Activated B cell treated with CpG ODN at 0.5 μM for 24 hours (primary cell): Measurements from ENCODE around the gene SETX. TPM values are rescaled to one million over a fixed set of nuclear protein-coding genes. Genes with fewer than 3 reads are reported as not detected.
A peak's percentile ranks its signal among the peaks of the same experiment; 100 is the strongest.

ENCODE experiments used
- ATAC-seq: fragments of 200-7000 bp; cut with Tn5 transposase; one replicate; pipeline ENCODE4 v1.10.0; 2021; ENCODE audit warnings: low read depth, mild to moderate bottlenecking, moderate library complexity
- CTCF ChIA-PET: fragments of 350-600 bp; sonication (Branson Sonifier 250); formaldehyde crosslinking; loops from one replicate; lab custom pipeline; 2021; ENCODE audit warnings: antibody characterized with exemption; lab: Charles Lee
- POLR2A ChIA-PET: fragments of 350-600 bp; sonication (Branson Sonifier 250); formaldehyde crosslinking; loops from one replicate; lab custom pipeline; 2021; ENCODE audit warnings: antibody characterized with exemption; lab: Charles Lee
- DNase-seq: peaks from one replicate; pipeline ENCODE4 v3.0.0; 2022
- H3K27ac Mint-ChIP-seq: one replicate; pipeline ENCODE4 v1.8.0; 2020; ENCODE audit warnings: mixed read lengths
- H3K27me3 Mint-ChIP-seq: one replicate; pipeline ENCODE4 v1.8.0; 2021; ENCODE audit warnings: mixed read lengths
- H3K36me3 Mint-ChIP-seq: one replicate; pipeline ENCODE4 v1.8.0; 2021; ENCODE audit warnings: low read depth, mixed read lengths
- H3K4me1 Mint-ChIP-seq: one replicate; pipeline ENCODE4 v1.8.0; 2021; ENCODE audit warnings: mixed read lengths
- H3K4me3 Mint-ChIP-seq: one replicate; pipeline ENCODE4 v1.8.0; 2020; ENCODE audit warnings: mild to moderate bottlenecking, mixed read lengths
- H3K9me3 Mint-ChIP-seq: one replicate; pipeline ENCODE4 v1.8.0; 2020; ENCODE audit warnings: mixed read lengths
- CTCF ChIP-seq: fragments of 200-600 bp; IDR thresholded peaks from one replicate; pipeline ENCODE4 v1.8.0; 2022; ENCODE audit warnings: antibody characterized with exemption, mild to moderate bottlenecking
- intact Hi-C: fragments of 100-400 bp; cut with micrococcal nuclease; formaldehyde crosslinking; loops from one replicate; pipeline ENCODE4 v1.15.1; 2024
- total RNA-seq: library from RNA; stranded (reverse); gene quantifications from 2 replicates; pipeline ENCODE4 v1.2.3, GENCODE V29; 2022

SETX gene
- total RNA-seq, 1 donor from 2014 or later: 109 TPM

- CTCF ChIA-PET: interaction anchor here (1.1 to 2.3 kb wide), 2 partner anchors 10 to 11 kb away, joined by 3 to 11 read pairs; no protein-coding TSS in a partner anchor
- no peak for DNase-seq
- POLR2A ChIA-PET: interaction anchor here (0.6 to 5.1 kb wide), 5 partner anchors 10 to 1117 kb away, joined by 3 to 93 read pairs (median 8); partner anchors contain the start of gene SETX
- no peak for ATAC-seq
- Mint-ChIP-seq H3K4me1 (peaks cover 42% of the 10 kb centered on the region), H3K9me3 (no peaks in the 10 kb centered on the region), H3K27ac (peak overlapping the region; percentile 94), H3K27me3 (no peaks in the 10 kb centered on the region), H3K4me3 (peak overlapping the region; percentile 61), H3K36me3 (peaks cover 6% of the 10 kb centered on the region)
- intact Hi-C loops: loop anchor here (1.0 kb wide), 2 partner anchors 10 to 17 kb away; no protein-coding TSS in a partner anchor
- no peak for TF ChIP-seq CTCF
These were observed 17.6 kb upstream of the SETX start for GRCh38 chr9:132372177-132373095.

GRCh38 chr9:132370592-132370991 is 15.8 kb upstream of the SETX start:
- Mint-ChIP-seq H3K4me3 (no peak overlapping the region), H3K27ac (no peak overlapping the region), H3K27me3 (no peaks in the 10 kb centered on the region), H3K4me1 (peaks cover 46% of the 10 kb centered on the region), H3K9me3 (no peaks in the 10 kb centered on the region), H3K36me3 (peaks cover 6% of the 10 kb centered on the region)
- intact Hi-C loops: no loop called here
- ATAC-seq (no peak), DNase-seq (no peak)
- CTCF ChIA-PET: no interaction called here
- TF ChIP-seq CTCF: no peak
- POLR2A ChIA-PET: interaction anchor here (0.6 to 5.1 kb wide), 3 partner anchors 12 to 17 kb away, joined by 3 to 93 read pairs (median 85); partner anchors contain the start of gene SETX

GRCh38 chr9:132369421-132369820 is 14.6 kb upstream of the SETX start:
- DNase-seq: no peak
- Mint-ChIP-seq H3K27ac (no peak overlapping the region), H3K4me1 (peaks cover 38% of the 10 kb centered on the region), H3K36me3 (peaks cover 1% of the 10 kb centered on the region), H3K9me3 (no peaks in the 10 kb centered on the region), H3K4me3 (no peak overlapping the region), H3K27me3 (no peaks in the 10 kb centered on the region)
- ChIA-PET POLR2A (interaction anchor here (1.4 kb wide), 1 partner anchor 15 kb away, joined by 4 read pairs; the partner anchor contains the start of gene SETX), CTCF (no interaction called here)
- no peak for ATAC-seq
- no peak for TF ChIP-seq CTCF
- intact Hi-C loops: no loop called here

- H3K27me3 Mint-ChIP-seq: no peaks in the 10 kb centered on the region
- no peaks in the 10 kb centered on the region for H3K36me3 Mint-ChIP-seq
- intact Hi-C loops: no loop called here
These were observed 13.0 kb upstream of the SETX start for GRCh38 chr9:132367613-132368313.

More at GRCh38 chr9:132367613-132368313, 13.0 kb upstream of the SETX start:
- H3K4me1 Mint-ChIP-seq: peaks cover 22% of the 10 kb centered on the region
- POLR2A ChIA-PET: interaction anchor here (0.9 to 1.4 kb wide), 3 partner anchors 14 to 16 kb away, joined by 3 read pairs; no protein-coding TSS in a partner anchor
- no peak for DNase-seq
- ATAC-seq: no peak
- CTCF ChIA-PET: no interaction called here
- no peak for TF ChIP-seq CTCF
- H3K9me3 Mint-ChIP-seq: no peaks in the 10 kb centered on the region
- H3K27ac Mint-ChIP-seq: no peak overlapping the region
- no peak overlapping the region for H3K4me3 Mint-ChIP-seq
